BJ (cell line): ENCODE measurements around the gene GRM5. TPM values are rescaled to one million over a fixed set of nuclear protein-coding genes. Genes with fewer than 3 reads are reported as not detected.

Source experiments
- CTCF ChIA-PET: fragments of 350-600 bp; formaldehyde crosslinking; extraction: SDS; loops from one replicate; lab custom pipeline; 2021; ENCODE audit warnings: antibody characterized with exemption, inconsistent platforms; lab: Yijun Ruan, JAX
- POLR2A ChIA-PET: fragments of 300-600 bp; sonication (Branson Sonifier 250); formaldehyde crosslinking; extraction: SDS; loops from one replicate; lab custom pipeline; 2021; ENCODE audit warnings: antibody characterized with exemption; lab: Charles Lee
- DNase-seq: peaks from one replicate; pipeline ENCODE4 v3.0.0-alpha.2; 2011; ENCODE audit warnings: low read depth
- H3K27me3 ChIP-seq: 2 replicates; pipeline ENCODE4 v1.6.0; 2011; ENCODE audit warnings: low read length; ENCODE audit not compliant: control insufficient read depth, insufficient read depth
- H3K36me3 ChIP-seq: 2 replicates; pipeline ENCODE4 v1.5.1; 2011; ENCODE audit warnings: low read length; ENCODE audit not compliant: control insufficient read depth, insufficient read depth
- H3K4me3 ChIP-seq: 2 replicates; pipeline ENCODE4 v1.5.1; 2011; ENCODE audit warnings: low read depth, mild to moderate bottlenecking, control low read depth, low read length
- polyA plus RNA-seq: library from polyadenylated mRNA; depleted of rRNA; stranded (reverse); fragments of >200 nt; gene quantifications from 2 replicates; pipeline ENCODE4 v1.2.3, GENCODE V29; 2011
- TF ChIP-seq, protein P1 (sequence below): IDR thresholded peaks from 2 replicates; pipeline ENCODE4 v1.5.1; 2011; ENCODE audit warnings: low read depth, mild to moderate bottlenecking, control low read depth, inconsistent platforms, low read length, moderate library complexity; ENCODE audit not compliant: insufficient read depth

The GRM5 gene
- polyA plus RNA-seq, 1 experiment: not detected

DNA sequence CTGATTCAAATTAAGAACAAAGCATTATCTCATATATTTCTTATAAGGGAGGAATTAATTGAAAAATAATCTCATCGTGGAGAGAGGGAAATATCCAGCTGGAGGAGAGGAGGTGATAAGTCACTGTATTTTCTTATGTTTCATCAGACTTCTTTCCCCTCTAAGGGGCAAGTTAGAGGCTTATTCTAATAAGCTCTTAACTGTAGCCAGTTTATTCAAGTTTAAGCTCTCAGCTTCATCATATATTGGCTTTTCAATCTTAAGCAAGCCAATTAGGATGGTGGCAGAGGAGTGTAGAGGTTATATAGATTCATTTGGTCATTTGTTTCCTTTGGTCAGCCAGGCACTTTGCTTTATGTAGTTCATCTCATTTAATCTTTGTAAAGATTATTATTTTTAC is 256.7 kb downstream of the GRM5 start:
- Histone ChIP-seq H3K4me3 (no peak overlapping the region), H3K36me3 (no peaks in the 10 kb centered on the region), H3K27me3 (no peaks in the 10 kb centered on the region)
- DNase-seq: no peak
- ChIA-PET POLR2A (no interaction called here), CTCF (no interaction called here)
- TF ChIP-seq, protein P1, sequence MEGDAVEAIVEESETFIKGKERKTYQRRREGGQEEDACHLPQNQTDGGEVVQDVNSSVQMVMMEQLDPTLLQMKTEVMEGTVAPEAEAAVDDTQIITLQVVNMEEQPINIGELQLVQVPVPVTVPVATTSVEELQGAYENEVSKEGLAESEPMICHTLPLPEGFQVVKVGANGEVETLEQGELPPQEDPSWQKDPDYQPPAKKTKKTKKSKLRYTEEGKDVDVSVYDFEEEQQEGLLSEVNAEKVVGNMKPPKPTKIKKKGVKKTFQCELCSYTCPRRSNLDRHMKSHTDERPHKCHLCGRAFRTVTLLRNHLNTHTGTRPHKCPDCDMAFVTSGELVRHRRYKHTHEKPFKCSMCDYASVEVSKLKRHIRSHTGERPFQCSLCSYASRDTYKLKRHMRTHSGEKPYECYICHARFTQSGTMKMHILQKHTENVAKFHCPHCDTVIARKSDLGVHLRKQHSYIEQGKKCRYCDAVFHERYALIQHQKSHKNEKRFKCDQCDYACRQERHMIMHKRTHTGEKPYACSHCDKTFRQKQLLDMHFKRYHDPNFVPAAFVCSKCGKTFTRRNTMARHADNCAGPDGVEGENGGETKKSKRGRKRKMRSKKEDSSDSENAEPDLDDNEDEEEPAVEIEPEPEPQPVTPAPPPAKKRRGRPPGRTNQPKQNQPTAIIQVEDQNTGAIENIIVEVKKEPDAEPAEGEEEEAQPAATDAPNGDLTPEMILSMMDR: no peak

DNA sequence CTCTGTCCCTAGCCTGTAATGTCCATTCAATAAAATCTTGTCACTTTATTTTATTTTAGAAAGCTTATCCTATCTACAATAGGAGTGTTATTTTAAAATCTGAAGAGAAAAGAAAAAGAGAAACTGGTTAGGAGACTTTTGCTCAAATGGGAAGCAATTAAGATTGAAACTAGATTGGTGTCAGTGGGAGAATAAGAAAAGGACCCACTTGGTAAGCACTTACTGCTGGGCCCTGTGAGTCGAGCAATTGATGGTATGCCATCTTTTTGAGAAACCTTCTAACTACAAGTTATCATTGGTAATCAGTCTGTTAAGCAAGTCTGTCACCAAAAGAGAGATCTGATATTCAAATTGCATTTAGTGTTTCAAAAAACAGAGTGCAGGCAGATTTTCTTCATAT is 258.4 kb downstream of the GRM5 start:
- Histone ChIP-seq H3K27me3 (no peaks in the 10 kb centered on the region), H3K36me3 (no peaks in the 10 kb centered on the region), H3K4me3 (no peak overlapping the region)
- CTCF ChIA-PET: no interaction called here
- POLR2A ChIA-PET: no interaction called here
- DNase-seq: no peak
- TF ChIP-seq, protein P1: no peak

DNA sequence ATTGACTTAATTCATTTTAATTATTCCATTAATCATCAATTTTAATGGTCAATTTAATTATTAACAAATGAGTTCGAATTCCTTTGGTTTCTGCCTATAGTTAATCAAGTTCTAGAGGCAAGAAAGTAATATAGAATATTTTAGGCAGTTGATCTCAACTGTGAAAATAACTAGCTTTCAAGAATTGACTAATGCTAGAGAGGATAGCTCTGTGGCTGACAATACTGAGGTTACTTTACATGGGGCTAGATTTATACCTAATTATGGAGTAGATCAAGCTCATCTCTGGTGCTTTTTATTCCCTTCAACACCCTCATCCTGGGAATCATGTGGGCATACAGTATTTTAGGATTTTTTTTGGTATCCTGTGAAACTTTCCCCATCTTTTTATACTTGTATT is 259.4 kb downstream of the GRM5 start:
- CTCF ChIA-PET: no interaction called here
- POLR2A ChIA-PET: no interaction called here
- Histone ChIP-seq H3K36me3 (no peaks in the 10 kb centered on the region), H3K27me3 (no peaks in the 10 kb centered on the region), H3K4me3 (no peak overlapping the region)
- DNase-seq: no peak
- TF ChIP-seq, protein P1: no peak

DNA sequence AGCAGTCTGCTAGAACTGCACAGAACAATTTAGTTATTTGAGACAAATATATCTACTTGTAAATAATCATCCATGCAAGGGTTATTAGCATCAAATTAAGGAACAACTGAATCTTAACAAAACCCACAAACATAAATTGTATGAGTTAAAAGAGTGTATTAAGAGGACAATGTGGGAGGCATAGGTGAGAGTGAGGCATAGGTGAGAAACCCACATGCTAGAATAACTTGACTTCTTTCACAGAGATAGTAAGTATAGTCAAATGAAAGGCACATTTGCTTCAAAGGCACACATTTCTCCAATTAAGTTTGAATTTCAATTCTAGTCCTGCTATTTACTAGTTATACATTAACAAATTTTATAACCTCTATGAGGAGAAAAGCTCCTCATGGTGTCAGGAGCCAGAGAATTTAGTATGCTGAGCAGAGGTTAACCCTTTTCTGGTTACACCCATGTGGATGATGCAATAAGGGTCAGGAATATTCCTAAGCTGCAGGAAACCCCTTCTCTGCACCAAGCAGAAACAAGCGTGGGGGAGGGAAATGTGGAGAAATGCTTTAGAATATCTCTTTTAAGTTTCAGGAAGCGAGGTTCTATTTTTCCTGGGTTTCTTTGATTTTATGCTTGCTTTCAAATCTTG is 264.2 kb downstream of the GRM5 start:
- POLR2A ChIA-PET: no interaction called here
- CTCF ChIA-PET: no interaction called here
- H3K36me3 ChIP-seq: no peaks in the 10 kb centered on the region
- no peak for DNase-seq
- no peaks in the 10 kb centered on the region for H3K27me3 ChIP-seq
- no peak overlapping the region for H3K4me3 ChIP-seq
- TF ChIP-seq, protein P1: no peak

DNA sequence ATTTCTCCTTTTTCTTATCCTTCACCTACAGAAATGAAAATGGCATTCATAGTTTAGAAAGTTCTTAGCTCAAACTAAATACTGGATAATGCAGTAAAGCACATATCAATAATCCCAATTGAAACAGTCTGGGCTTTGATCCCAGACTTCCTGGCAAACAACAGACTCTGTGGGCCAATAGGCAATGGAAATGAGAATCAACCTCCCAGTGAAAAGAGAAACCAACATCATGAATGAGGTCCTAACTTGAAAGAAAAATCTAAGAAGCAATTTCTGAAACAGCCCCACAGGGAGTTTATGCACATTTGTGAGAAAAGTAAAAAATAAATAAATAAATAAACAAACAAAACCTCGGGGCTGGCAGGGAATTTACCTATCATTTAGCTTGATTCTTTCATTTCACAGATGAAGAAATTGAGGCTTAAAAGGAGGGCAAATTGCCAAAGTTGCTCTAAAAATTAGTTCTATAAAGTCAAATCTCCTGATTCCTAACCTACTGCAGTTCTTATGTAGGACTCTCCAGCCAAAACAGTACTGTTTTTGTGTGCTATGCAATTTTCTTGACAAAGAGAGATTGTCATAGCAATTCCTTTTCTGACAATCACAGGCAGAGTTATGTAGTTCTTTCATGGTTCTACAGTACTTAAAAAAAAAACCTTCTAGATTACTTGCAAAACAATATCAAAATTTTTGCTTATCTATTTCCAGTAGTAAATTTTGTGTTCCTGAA is 265.8 kb downstream of the GRM5 start:
- Histone ChIP-seq H3K36me3 (no peaks in the 10 kb centered on the region), H3K4me3 (no peak overlapping the region), H3K27me3 (no peaks in the 10 kb centered on the region)
- CTCF ChIA-PET: no interaction called here
- POLR2A ChIA-PET: no interaction called here
- TF ChIP-seq, protein P1: no peak
- DNase-seq: no peak
